Parathyroid adenoma (tissue), 2 donors: ENCODE data around the gene ELP4.

Source experiments
- H2AFZ ChIP-seq: fragments of 300-600 bp; sonication (generic); one replicate; pipeline ENCODE4 v1.7.0; 2017; ENCODE audit warnings: antibody characterized with exemption, mild to moderate bottlenecking
- H3K27ac ChIP-seq: fragments of 300-600 bp; sonication (generic); one replicate; pipeline ENCODE4 v1.7.0; 2017
- H3K27me3 ChIP-seq: fragments of 300-600 bp; sonication (generic); one replicate; pipeline ENCODE4 v1.7.0; 2017; ENCODE audit warnings: low read length; ENCODE audit not compliant: control insufficient read depth, insufficient read depth
- H3K36me3 ChIP-seq: fragments of 300-600 bp; sonication (generic); one replicate; pipeline ENCODE4 v1.7.0; 2017; ENCODE audit warnings: low read length; ENCODE audit not compliant: control insufficient read depth, insufficient read depth
- H3K4me1 ChIP-seq: fragments of 300-600 bp; sonication (generic); one replicate; pipeline ENCODE4 v1.7.0; 2017; ENCODE audit warnings: control low read depth
- H3K4me2 ChIP-seq: fragments of 300-600 bp; sonication (generic); one replicate; pipeline ENCODE4 v1.7.0; 2017; ENCODE audit warnings: low read length
- H3K4me3 ChIP-seq: fragments of 300-600 bp; sonication (generic); one replicate; pipeline ENCODE4 v1.7.0; 2017; ENCODE audit warnings: low read depth, low read length
- H3K79me2 ChIP-seq: fragments of 300-600 bp; sonication (generic); one replicate; pipeline ENCODE4 v1.7.0; 2017; ENCODE audit warnings: control low read depth
- H3K9ac ChIP-seq: fragments of 300-600 bp; sonication (generic); one replicate; pipeline ENCODE4 v1.7.0; 2017; ENCODE audit warnings: mild to moderate bottlenecking
- H3K9me3 ChIP-seq: fragments of 300-600 bp; sonication (generic); one replicate; pipeline ENCODE4 v1.7.0; 2017; ENCODE audit warnings: low read length; ENCODE audit not compliant: control insufficient read depth
- CTCF ChIP-seq: fragments of 300-600 bp; sonication (generic); IDR thresholded peaks from one replicate; pipeline ENCODE4 v1.7.0; 2017; ENCODE audit warnings: antibody characterized with exemption, mild to moderate bottlenecking
- donor health status: primary hyperparathyroidism.

ELP4 gene

GRCh38 chr11:31813391-31814175 lies 304.0 kb downstream of the ELP4 start:
- H3K27me3 ChIP-seq: peaks cover 16% of the 10 kb centered on the region

DNA sequence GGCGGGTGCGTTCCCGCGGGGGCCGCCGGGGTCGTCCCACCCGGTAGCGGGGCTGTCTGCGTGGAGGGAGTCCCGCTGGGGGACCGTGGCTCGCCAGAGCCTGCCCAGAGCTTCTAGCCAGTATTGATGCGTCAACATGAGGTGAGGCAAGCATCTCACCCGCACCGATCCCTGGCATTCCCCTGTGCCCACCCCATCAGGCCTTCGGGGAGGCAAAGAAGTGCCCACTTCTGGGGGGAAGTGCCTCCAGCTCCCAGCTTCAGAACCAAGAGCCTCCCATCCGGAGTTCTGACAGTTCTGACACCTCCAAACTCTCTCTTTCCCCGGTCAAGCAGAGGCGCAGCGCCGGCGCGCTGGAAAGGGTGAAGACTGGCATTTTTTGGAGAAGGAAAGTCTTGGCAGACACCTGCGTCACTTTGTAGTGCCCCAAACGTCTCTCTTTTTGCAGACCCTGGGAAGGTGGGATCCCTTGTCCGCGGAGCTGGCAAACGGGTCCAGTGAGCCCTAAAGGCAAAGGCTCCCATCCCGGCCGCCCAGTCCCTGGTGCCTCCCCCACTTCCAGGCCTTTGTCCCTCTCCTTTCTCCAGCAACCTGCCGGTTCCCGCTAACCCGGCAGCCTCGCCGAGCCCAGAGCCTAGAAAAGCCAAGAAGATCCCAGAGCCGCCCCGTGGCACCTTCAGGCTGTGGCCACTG lies 304.8 kb downstream of the ELP4 start:
- Histone ChIP-seq H3K27ac (no peak overlapping the region), H3K4me3 (no peak overlapping the region), H3K36me3 (no peaks in the 10 kb centered on the region), H3K27me3 (peaks cover 16% of the 10 kb centered on the region), H2AFZ (no peak overlapping the region), H3K9ac (no peak overlapping the region), H3K4me1 (no peaks in the 10 kb centered on the region), H3K9me3 (no peaks in the 10 kb centered on the region), H3K4me2 (no peak overlapping the region), H3K79me2 (no peaks in the 10 kb centered on the region)
- TF ChIP-seq CTCF: no peak

More at GRCh38 chr11:31813391-31814175, 304.0 kb downstream of the ELP4 start:
- H3K4me3 ChIP-seq: no peak overlapping the region
- no peak overlapping the region for H2AFZ ChIP-seq
- no peak overlapping the region for H3K9ac ChIP-seq
- no peak overlapping the region for H3K4me2 ChIP-seq
- TF ChIP-seq CTCF: no peak
- no peaks in the 10 kb centered on the region for H3K79me2 ChIP-seq
- no peaks in the 10 kb centered on the region for H3K4me1 ChIP-seq
- H3K27ac ChIP-seq: no peak overlapping the region
- no peaks in the 10 kb centered on the region for H3K36me3 ChIP-seq
- H3K9me3 ChIP-seq: no peaks in the 10 kb centered on the region

DNA sequence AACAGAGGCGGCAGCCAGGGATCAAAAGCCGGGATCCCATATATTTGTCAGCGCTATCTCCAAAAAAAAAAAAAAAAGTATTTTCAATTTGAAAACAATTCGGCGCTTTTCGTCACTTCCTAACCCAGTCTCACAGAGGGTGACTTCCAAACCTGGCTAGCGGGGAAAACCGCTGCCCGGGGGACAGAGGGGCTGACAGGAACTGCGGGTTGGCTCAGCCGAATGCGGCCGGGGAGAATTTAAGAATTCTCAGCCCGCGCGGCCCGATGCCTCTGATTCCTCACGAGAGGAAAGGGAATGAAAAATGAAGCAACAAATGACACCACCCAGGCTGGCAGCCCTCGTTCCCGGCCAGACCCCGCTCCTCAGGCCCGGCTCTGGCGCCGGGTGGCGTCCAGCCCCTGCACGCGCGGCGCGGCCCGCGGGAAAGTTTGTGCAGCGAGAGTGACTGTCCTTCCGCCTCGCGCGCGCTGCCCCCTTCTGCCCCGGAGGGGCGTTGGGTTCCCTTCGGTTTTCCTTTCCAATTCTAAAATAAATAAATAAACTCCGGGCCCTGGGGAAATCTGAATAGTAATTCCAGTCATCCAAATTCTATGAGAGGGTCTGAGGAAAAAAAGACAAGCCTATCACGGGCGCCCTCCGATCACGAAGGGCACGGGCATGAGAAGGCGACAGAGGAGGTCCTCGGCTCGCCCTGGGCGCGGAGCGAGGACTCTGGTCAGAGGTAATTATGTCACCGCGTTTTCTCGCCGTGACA lies 306.3 kb downstream of the ELP4 start:
- H3K4me3 ChIP-seq: no peak overlapping the region
- no peaks in the 10 kb centered on the region for H3K4me1 ChIP-seq
- no peak for TF ChIP-seq CTCF
- no peaks in the 10 kb centered on the region for H3K79me2 ChIP-seq
- no peak overlapping the region for H3K4me2 ChIP-seq
- no peaks in the 10 kb centered on the region for H3K36me3 ChIP-seq
- no peaks in the 10 kb centered on the region for H3K9me3 ChIP-seq
- H2AFZ ChIP-seq: no peak overlapping the region
- no peak overlapping the region for H3K27ac ChIP-seq
- H3K9ac ChIP-seq: no peak overlapping the region
- H3K27me3 ChIP-seq: peaks cover 13% of the 10 kb centered on the region

DNA sequence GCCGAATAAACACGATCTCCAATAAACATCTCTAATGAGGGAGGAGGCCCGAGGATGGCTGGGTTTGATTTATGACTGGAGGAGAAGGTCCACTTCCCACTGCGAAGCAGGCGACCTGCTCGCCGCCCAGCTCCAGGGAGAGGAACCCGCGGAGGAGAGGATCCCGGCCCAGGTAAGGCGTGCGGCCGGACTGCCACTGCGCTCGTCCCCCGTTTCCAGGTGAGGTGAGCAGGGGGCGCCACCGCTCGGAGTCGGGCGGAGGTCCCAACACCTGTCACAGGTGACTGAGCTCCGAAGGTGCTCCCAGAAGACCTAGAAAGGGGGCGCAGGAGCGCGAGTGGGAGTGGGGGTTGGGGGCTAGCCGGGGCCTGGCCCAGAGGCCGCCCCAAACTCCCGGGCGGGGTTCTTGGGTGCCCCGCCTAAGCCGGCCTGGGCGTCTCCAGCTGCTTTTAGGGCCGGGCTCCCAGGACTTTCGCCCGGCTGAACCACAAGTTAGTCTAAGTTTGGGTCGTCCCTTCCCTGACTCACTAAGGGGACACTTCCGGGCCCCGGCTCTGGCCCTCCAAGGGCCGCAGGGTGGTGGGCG lies 307.0 kb downstream of the ELP4 start:
- Histone ChIP-seq H2AFZ (no peak overlapping the region), H3K9ac (no peak overlapping the region), H3K36me3 (no peaks in the 10 kb centered on the region), H3K27me3 (peaks cover 13% of the 10 kb centered on the region), H3K9me3 (no peaks in the 10 kb centered on the region), H3K4me2 (no peak overlapping the region), H3K27ac (no peak overlapping the region), H3K4me1 (no peaks in the 10 kb centered on the region), H3K79me2 (no peaks in the 10 kb centered on the region), H3K4me3 (no peak overlapping the region)
- no peak for TF ChIP-seq CTCF
